ENCODE results near the gene ALDH4A1.

The ALDH4A1 gene

GRCh38 chr1:18922319-18922726 lies 20.0 kb upstream of the ALDH4A1 start:
- peak; percentile 83 for DNase-seq

GRCh38 chr1:18921516-18922251 lies 19.3 kb upstream of the ALDH4A1 start:
- no peak for DNase-seq

- DNase-seq: no peak
Measured at GRCh38 chr1:18920931-18921330, 18.6 kb upstream of the ALDH4A1 start.

- DNase-seq: no peak
Measured at GRCh38 chr1:18919956-18920355, 17.6 kb upstream of the ALDH4A1 start.

GRCh38 chr1:18919197-18919905 lies 17.0 kb upstream of the ALDH4A1 start:
- DNase-seq: no peak

GRCh38 chr1:18918417-18918816 lies 16.1 kb upstream of the ALDH4A1 start:
- DNase-seq: no peak

GRCh38 chr1:18917071-18917799 lies 14.9 kb upstream of the ALDH4A1 start:
- DNase-seq: no peak

GRCh38 chr1:18915341-18915740 lies 13.0 kb upstream of the ALDH4A1 start:
- no peak for DNase-seq

- peak; percentile 72 for DNase-seq
Measured at GRCh38 chr1:18913065-18913835, 10.9 kb upstream of the ALDH4A1 start.

GRCh38 chr1:18912550-18912949 lies 10.2 kb upstream of the ALDH4A1 start:
- no peak for DNase-seq

- no peak for DNase-seq
Measured at GRCh38 chr1:18908911-18909771, 6.8 kb upstream of the ALDH4A1 start.

GRCh38 chr1:18907917-18908845 lies 5.8 kb upstream of the ALDH4A1 start:
- DNase-seq: no peak

GRCh38 chr1:18907021-18907916 lies 4.9 kb upstream of the ALDH4A1 start:
- DNase-seq: peak; percentile 42

- DNase-seq: no peak
Measured at GRCh38 chr1:18903291-18903756, 969 bp upstream of the ALDH4A1 start.

GRCh38 chr1:18901952-18902522 lies 318 bp downstream of the ALDH4A1 start:
- no peak for DNase-seq

- DNase-seq: no peak
Measured at GRCh38 chr1:18901147-18901951, 1.0 kb downstream of the ALDH4A1 start.

GRCh38 chr1:18900303-18900841 lies 2.0 kb downstream of the ALDH4A1 start:
- DNase-seq: no peak

Measured in HCEC 1CT (cell line).